Measurements from ENCODE around the gene EIF4E3.

- TF ChIP-seq CTCF (IDR thresholded peaks at IDR 0.05) (no peak), NFIC (IDR thresholded peaks at IDR 0.05; ENCODE audit: borderline replicate concordance) (no peak), YY1 (IDR thresholded peaks at IDR 0.05; ENCODE audit: low read depth) (no peak), TAF1 (IDR thresholded peaks at IDR 0.05; ENCODE audit: borderline replicate concordance, low read depth, low read length) (no peak), MEF2A (IDR thresholded peaks at IDR 0.05; ENCODE audit: borderline replicate concordance, low read depth) (no peak), EZH2phosphoT487 (IDR thresholded peaks at IDR 0.05; ENCODE audit: borderline replicate concordance, low read depth) (no peak), IRF3 (IDR thresholded peaks at IDR 0.05; ENCODE audit: low read depth, low read length) (no peak), GABPA (IDR thresholded peaks at IDR 0.05; ENCODE audit: low read depth) (no peak), TEAD4 (IDR thresholded peaks at IDR 0.05; ENCODE audit: borderline replicate concordance, insufficient read depth) (no peak)
Observed at GRCh38 chr3:71763426-71763825, 38.2 kb upstream of the EIF4E3 start.

Measured in SK-N-SH (cell line).